ENCODE data around the gene ZSWIM7. TPM values are rescaled to one million over a fixed set of nuclear protein-coding genes. Genes with fewer than 3 reads are reported as not detected.

Gene ZSWIM7, protein sequence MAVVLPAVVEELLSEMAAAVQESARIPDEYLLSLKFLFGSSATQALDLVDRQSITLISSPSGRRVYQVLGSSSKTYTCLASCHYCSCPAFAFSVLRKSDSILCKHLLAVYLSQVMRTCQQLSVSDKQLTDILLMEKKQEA
- 10 to 100 TPM; 14.5 to 18.2 TPM for total RNA-seq

- Mint-ChIP-seq H3K27ac (peak within 1 kb of the TSS; percentile 96), H3K27me3 (no peaks in the 10 kb centered on the region), H3K9me3 (peaks cover 9% of the 10 kb centered on the region), H3K36me3 (ENCODE audit: low read depth) (peaks cover 40% of the 10 kb centered on the region), H3K4me1 (ENCODE audit: low read depth) (peaks cover 28% of the 10 kb centered on the region), H3K4me3 (peak within 1 kb of the TSS; percentile 96)
- TF ChIP-seq, protein P1, sequence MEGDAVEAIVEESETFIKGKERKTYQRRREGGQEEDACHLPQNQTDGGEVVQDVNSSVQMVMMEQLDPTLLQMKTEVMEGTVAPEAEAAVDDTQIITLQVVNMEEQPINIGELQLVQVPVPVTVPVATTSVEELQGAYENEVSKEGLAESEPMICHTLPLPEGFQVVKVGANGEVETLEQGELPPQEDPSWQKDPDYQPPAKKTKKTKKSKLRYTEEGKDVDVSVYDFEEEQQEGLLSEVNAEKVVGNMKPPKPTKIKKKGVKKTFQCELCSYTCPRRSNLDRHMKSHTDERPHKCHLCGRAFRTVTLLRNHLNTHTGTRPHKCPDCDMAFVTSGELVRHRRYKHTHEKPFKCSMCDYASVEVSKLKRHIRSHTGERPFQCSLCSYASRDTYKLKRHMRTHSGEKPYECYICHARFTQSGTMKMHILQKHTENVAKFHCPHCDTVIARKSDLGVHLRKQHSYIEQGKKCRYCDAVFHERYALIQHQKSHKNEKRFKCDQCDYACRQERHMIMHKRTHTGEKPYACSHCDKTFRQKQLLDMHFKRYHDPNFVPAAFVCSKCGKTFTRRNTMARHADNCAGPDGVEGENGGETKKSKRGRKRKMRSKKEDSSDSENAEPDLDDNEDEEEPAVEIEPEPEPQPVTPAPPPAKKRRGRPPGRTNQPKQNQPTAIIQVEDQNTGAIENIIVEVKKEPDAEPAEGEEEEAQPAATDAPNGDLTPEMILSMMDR (IDR thresholded peaks at IDR 0.05): no peak
- intact Hi-C loops (cut with micrococcal nuclease): loop anchor here (5.0 kb wide), 1 partner anchor 42 kb away; no protein-coding TSS in a partner anchor
- peak; percentile 89 for ATAC-seq
- DNase-seq: peak; percentile 97
- ChIA-PET POLR2A (interaction anchor here (0.6 to 2.5 kb wide), 16 partner anchors 8 to 1307 kb away, joined by 3 to 22 read pairs (median 3); partner anchors contain the start of genes ADORA2B and UBB), CTCF (interaction anchor here (0.7 to 1.8 kb wide), 10 partner anchors 10 to 171 kb away, joined by 3 to 10 read pairs (median 3); partner anchors contain the start of gene ADORA2B)
Observed at GRCh38 chr17:15999141-15999973, at the start of gene ZSWIM7, which contains the start of gene TTC19. TSS of gene ZSWIM7 (minus strand) at chr17:15999704. CDS start at chr17:15999594, 110 bp downstream. TSS of gene TTC19 (plus strand) at chr17:15999824. CDS start at chr17:15999849, 25 bp downstream.

DNA sequence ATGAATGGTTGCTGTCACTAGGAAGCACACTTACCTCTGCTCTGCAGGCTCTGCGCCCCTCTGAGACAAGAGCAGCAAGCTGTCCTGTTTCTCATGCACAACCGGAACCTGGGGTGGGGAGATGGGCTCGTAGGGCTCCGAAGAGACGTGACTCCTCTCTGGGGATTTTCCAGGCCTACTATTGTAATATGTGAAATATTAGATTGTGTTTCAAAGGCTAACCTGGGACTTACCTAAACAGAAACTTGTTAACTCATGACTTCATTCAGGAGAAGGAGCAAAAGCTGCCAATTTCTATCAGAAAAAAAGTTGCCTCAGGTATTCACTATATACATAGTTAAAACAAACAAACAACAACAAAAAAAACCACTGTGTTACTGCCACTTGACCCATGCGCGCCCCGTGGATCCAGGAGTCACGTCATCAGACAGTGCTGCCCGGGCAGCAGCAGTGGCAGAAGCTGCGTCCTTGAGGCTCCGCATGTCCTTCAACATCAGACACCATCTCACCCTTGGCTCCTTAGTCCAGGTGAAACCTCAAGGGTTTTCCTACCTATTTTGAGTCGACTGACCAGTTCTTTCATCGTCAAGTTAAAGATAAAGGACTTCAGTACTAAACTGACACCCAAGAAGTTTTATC lies 49.4 kb upstream of the ZSWIM7 start:
- H3K27me3 Mint-ChIP-seq: no peaks in the 10 kb centered on the region
- TF ChIP-seq, protein P1 (IDR thresholded peaks at IDR 0.05): no peak
- peaks cover 50% of the 10 kb centered on the region for H3K36me3 Mint-ChIP-seq (ENCODE audit: low read depth)
- no peaks in the 10 kb centered on the region for H3K9me3 Mint-ChIP-seq
- no peak for ATAC-seq
- intact Hi-C loops (cut with micrococcal nuclease): no loop called here
- peaks cover 14% of the 10 kb centered on the region for H3K4me1 Mint-ChIP-seq (ENCODE audit: low read depth)
- H3K27ac Mint-ChIP-seq: no peak overlapping the region
- DNase-seq: no peak
- no peak overlapping the region for H3K4me3 Mint-ChIP-seq
- ChIA-PET POLR2A (interaction anchor here (0.6 kb wide), 1 partner anchor 229 kb away, joined by 3 read pairs; no protein-coding TSS in a partner anchor), CTCF (interaction anchor here (0.6 kb wide), 1 partner anchor 64 kb away, joined by 3 read pairs; no protein-coding TSS in a partner anchor)

- ATAC-seq: no peak
- intact Hi-C loops (cut with micrococcal nuclease): no loop called here
- Mint-ChIP-seq H3K36me3 (ENCODE audit: low read depth) (peaks cover 51% of the 10 kb centered on the region), H3K27me3 (no peaks in the 10 kb centered on the region), H3K4me3 (no peak overlapping the region), H3K4me1 (ENCODE audit: low read depth) (peaks cover 14% of the 10 kb centered on the region), H3K9me3 (no peaks in the 10 kb centered on the region), H3K27ac (peak overlapping the region; percentile 73)
- ChIA-PET POLR2A (no interaction called here), CTCF (interaction anchor here (1.3 kb wide), 1 partner anchor 14 kb away, joined by 3 read pairs; no protein-coding TSS in a partner anchor)
- DNase-seq: no peak
- TF ChIP-seq, protein P1 (IDR thresholded peaks at IDR 0.05): no peak
Observed at GRCh38 chr17:16046966-16047365, 47.5 kb upstream of the ZSWIM7 start.

GRCh38 chr17:16044487-16044886 lies 45.0 kb upstream of the ZSWIM7 start:
- ChIA-PET CTCF (interaction anchor here (0.5 kb wide), 1 partner anchor 336 kb away, joined by 3 read pairs; no protein-coding TSS in a partner anchor), POLR2A (no interaction called here)
- intact Hi-C loops (cut with micrococcal nuclease): no loop called here
- Mint-ChIP-seq H3K27ac (peak overlapping the region; percentile 23), H3K36me3 (ENCODE audit: low read depth) (peaks cover 57% of the 10 kb centered on the region), H3K27me3 (no peaks in the 10 kb centered on the region), H3K9me3 (no peaks in the 10 kb centered on the region), H3K4me1 (ENCODE audit: low read depth) (peaks cover 10% of the 10 kb centered on the region), H3K4me3 (no peak overlapping the region)
- ATAC-seq: no peak
- TF ChIP-seq, protein P1 (IDR thresholded peaks at IDR 0.05): no peak
- DNase-seq: no peak

All from activated CD8-positive, alpha-beta T cell treated with anti-CD3 and anti-CD28 coated beads for 36 hours (primary cell).